Liver (tissue), 9 donors: ENCODE results near the gene PGAP3. TPM values are rescaled to one million over a fixed set of nuclear protein-coding genes. Genes with fewer than 3 reads are reported as not detected.

Experiments used
- DNase-seq: peaks from one replicate; pipeline ENCODE4 v3.0.0-alpha.2; 2017; ENCODE audit warnings: low spot score
- H3K27ac ChIP-seq, 2 donors: one replicate each; pipeline ENCODE4 v1.7.0; 2013; ENCODE audit warnings: inconsistent platforms in 2 of 2, low read length in 2 of 2, control low read depth in 1 of 2, low read depth in 1 of 2, mild to moderate bottlenecking in 1 of 2
- H3K27me3 ChIP-seq, 4 donors: one replicate each; pipeline versions ENCODE4 v1.6.1 to v1.7.0; 2013; ENCODE audit warnings: low read length in 3 of 4, inconsistent platforms in 1 of 4, mild to moderate bottlenecking in 1 of 4, moderate library complexity in 1 of 4; ENCODE audit not compliant: control insufficient read depth in 4 of 4, insufficient read depth in 4 of 4
- H3K36me3 ChIP-seq, 4 donors: one replicate each; pipeline versions ENCODE4 v1.6.1 to v1.7.0; 2013; ENCODE audit warnings: low read length in 3 of 4, mild to moderate bottlenecking in 3 of 4, low read depth in 1 of 4, moderate library complexity in 1 of 4; ENCODE audit not compliant: control insufficient read depth in 4 of 4, insufficient read depth in 3 of 4
- H3K4me1 ChIP-seq, 4 donors: one replicate each; pipeline versions ENCODE4 v1.6.1 to v1.7.0; 2013; ENCODE audit warnings: low read length in 3 of 4, mild to moderate bottlenecking in 3 of 4, moderate library complexity in 1 of 4; ENCODE audit not compliant: control insufficient read depth in 4 of 4, insufficient read depth in 4 of 4
- H3K4me3 ChIP-seq, 3 donors: one replicate each; pipeline versions ENCODE4 v1.6.1 to v1.7.0; 2013; ENCODE audit warnings: low read length in 3 of 3, control low read depth in 1 of 3, low read depth in 1 of 3, mild to moderate bottlenecking in 1 of 3
- H3K9ac ChIP-seq, 2 donors: one replicate each; pipeline ENCODE4 v1.7.0; 2013; ENCODE audit warnings: low read length in 2 of 2, mild to moderate bottlenecking in 2 of 2, moderate library complexity in 2 of 2, control low read depth in 1 of 2, low read depth in 1 of 2
- H3K9me3 ChIP-seq, 4 donors: one replicate each; pipeline versions ENCODE4 v1.6.1 to v1.7.0; 2013; ENCODE audit warnings: low read length in 3 of 4; ENCODE audit not compliant: control insufficient read depth in 4 of 4
- EGR1 ChIP-seq, 2 donors: IDR thresholded peaks; 2 replicates each; pipeline ENCODE4 v1.6.1; 2016 to 2018; ENCODE audit warnings: antibody characterized with exemption in 2 of 2, low read depth in 2 of 2
- FOXA1 ChIP-seq: IDR thresholded peaks from 2 replicates; pipeline ENCODE4 v1.6.1; 2016; ENCODE audit warnings: antibody characterized with exemption
- FOXA2 ChIP-seq: IDR thresholded peaks from 2 replicates; pipeline ENCODE4 v1.6.1; 2016; ENCODE audit warnings: antibody characterized with exemption
- GABPA ChIP-seq, 2 donors: IDR thresholded peaks in 1 of 2; conservative IDR thresholded peaks in 1 of 2; 2 replicates each; pipeline ENCODE4 v1.6.1; 2016; ENCODE audit warnings: antibody characterized with exemption in 2 of 2, mild to moderate bottlenecking in 1 of 2, moderate library complexity in 1 of 2
- HNF4A ChIP-seq, 2 donors: conservative IDR thresholded peaks; 2 replicates each; pipeline ENCODE4 v1.6.1; 2016; ENCODE audit warnings: antibody characterized with exemption in 2 of 2, mild to moderate bottlenecking in 2 of 2
- HNF4G ChIP-seq: IDR thresholded peaks from 2 replicates; pipeline ENCODE4 v1.6.1; 2016; ENCODE audit warnings: antibody characterized with exemption
- JUND ChIP-seq, 2 donors: IDR thresholded peaks; 2 replicates each; pipeline ENCODE4 v1.6.1; 2016; ENCODE audit warnings: antibody characterized with exemption in 2 of 2
- NR2F2 ChIP-seq: IDR thresholded peaks from 2 replicates; pipeline ENCODE4 v1.6.1; 2016; ENCODE audit warnings: antibody characterized with exemption
- RAD21 ChIP-seq, 2 donors: IDR thresholded peaks; 2 replicates each; pipeline ENCODE4 v1.6.1; 2016; ENCODE audit warnings: antibody characterized with exemption in 2 of 2, mild to moderate bottlenecking in 2 of 2
- RXRA ChIP-seq, 2 donors: IDR thresholded peaks; 2 replicates each; pipeline ENCODE4 v1.6.1; 2017 to 2018; ENCODE audit warnings: antibody characterized with exemption in 2 of 2, mild to moderate bottlenecking in 1 of 2
- SP1 ChIP-seq: IDR thresholded peaks from 2 replicates; pipeline ENCODE4 v1.6.1; 2018; ENCODE audit warnings: antibody characterized with exemption, mild to moderate bottlenecking
- TAF1 ChIP-seq: conservative IDR thresholded peaks from 2 replicates; pipeline ENCODE4 v1.6.1; 2016; ENCODE audit warnings: antibody characterized with exemption, mild to moderate bottlenecking
- YY1 ChIP-seq: IDR thresholded peaks from 2 replicates; pipeline ENCODE4 v1.6.1; 2016; ENCODE audit warnings: antibody characterized with exemption, mild to moderate bottlenecking
- ZBTB33 ChIP-seq: IDR thresholded peaks from 2 replicates; pipeline ENCODE4 v1.6.1; 2016; ENCODE audit warnings: antibody characterized with exemption
- WGBS: extraction: QIAGEN DNeasy Blood & Tissue Kit; methylation state at CpG from one replicate; pipeline ENCODE4 v1.1.7; 2013; 5-methylcytosine and 5-hydroxymethylcytosine counted together
- polyA plus RNA-seq, 2 donors: library from polyadenylated mRNA; stranded (reverse) in 1 of 2; unstranded in 1 of 2; fragments of 200-250 nt in 1 of 2; fragments of >200 nt in 1 of 2; fragmentation: Nextera tagmentation in 1 of 2; extraction: Ambion mirVana in 1 of 2; gene quantifications; one replicate each; pipeline versions ENCODE4 v1.2.1 to v1.2.3, GENCODE V29; 2013 to 2015
- total RNA-seq, 2 donors: library from RNA; depleted of rRNA; stranded (reverse); fragments of >200 nt; gene quantifications; one replicate each; pipeline ENCODE4 v1.2.3, GENCODE V29; 2014
- TF ChIP-seq, protein P1 (sequence below): IDR thresholded peaks from 2 replicates; pipeline ENCODE4 v1.6.1; 2016; ENCODE audit warnings: antibody characterized with exemption
- TF ChIP-seq, protein P2 (sequence below): IDR thresholded peaks from 2 replicates; pipeline ENCODE4 v1.6.1; 2016; ENCODE audit warnings: antibody characterized with exemption
- TF ChIP-seq, protein P3 (sequence below): IDR thresholded peaks from 2 replicates; pipeline ENCODE4 v1.6.1; 2016; ENCODE audit warnings: antibody characterized with exemption, mild to moderate bottlenecking
- TF ChIP-seq, protein P4 (sequence below): fragments of 150-350 bp; IDR thresholded peaks from 2 replicates; pipeline ENCODE4 v1.5.1; 2017; ENCODE audit warnings: improper control_type of control experiment, low read depth, low read length; ENCODE audit not compliant: missing input control
- donor health status: healthy.
- donor health status: healthy.
- donor health status: healthy.
- donor health status: healthy.
- donor health status: healthy.

The PGAP3 gene, protein sequence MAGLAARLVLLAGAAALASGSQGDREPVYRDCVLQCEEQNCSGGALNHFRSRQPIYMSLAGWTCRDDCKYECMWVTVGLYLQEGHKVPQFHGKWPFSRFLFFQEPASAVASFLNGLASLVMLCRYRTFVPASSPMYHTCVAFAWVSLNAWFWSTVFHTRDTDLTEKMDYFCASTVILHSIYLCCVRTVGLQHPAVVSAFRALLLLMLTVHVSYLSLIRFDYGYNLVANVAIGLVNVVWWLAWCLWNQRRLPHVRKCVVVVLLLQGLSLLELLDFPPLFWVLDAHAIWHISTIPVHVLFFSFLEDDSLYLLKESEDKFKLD
- total RNA-seq (10 to 100 TPM in 1 of 2 donors, 1 to 10 TPM in 1; 7.9 to 19.5 TPM), polyA plus RNA-seq (10 to 100 TPM; 13.3 to 14.6 TPM)

- 2% methylated on average over 45 of the region's 45 CpGs for WGBS
- H3K4me1 ChIP-seq = peaks cover 3 to 25% (median 19%) of the 10 kb centered on the region in 4 donors
- peak within 1 kb of the TSS; percentile 77 to 99 (median 81) for H3K4me3 ChIP-seq
- TF ChIP-seq NR2F2 (no peak), HNF4A (conservative IDR thresholded peaks at IDR 0.05) (peak; percentile 3 to 7), JUND (IDR thresholded peaks at IDR 0.05) (no peak), RXRA (IDR thresholded peaks at IDR 0.05) (no peak), HNF4G (no peak), ZBTB33 (no peak), TAF1 (peak; percentile 54), RAD21 (IDR thresholded peaks at IDR 0.05) (peak; percentile 17 to 35), FOXA1 (no peak), FOXA2 (no peak), YY1 (peak; percentile 66), GABPA (IDR thresholded peaks at IDR 0.05 in 1 of 2, conservative IDR thresholded peaks at IDR 0.05 in 1 of 2) (peak; percentile 92 to 95), SP1 (peak; percentile 31), EGR1 (IDR thresholded peaks at IDR 0.05; ENCODE audit: low read depth in 2 of 2) (no peak)
- TF ChIP-seq, protein P1, sequence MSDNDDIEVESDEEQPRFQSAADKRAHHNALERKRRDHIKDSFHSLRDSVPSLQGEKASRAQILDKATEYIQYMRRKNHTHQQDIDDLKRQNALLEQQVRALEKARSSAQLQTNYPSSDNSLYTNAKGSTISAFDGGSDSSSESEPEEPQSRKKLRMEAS = no peak
- TF ChIP-seq, protein P2, sequence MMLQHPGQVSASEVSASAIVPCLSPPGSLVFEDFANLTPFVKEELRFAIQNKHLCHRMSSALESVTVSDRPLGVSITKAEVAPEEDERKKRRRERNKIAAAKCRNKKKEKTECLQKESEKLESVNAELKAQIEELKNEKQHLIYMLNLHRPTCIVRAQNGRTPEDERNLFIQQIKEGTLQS = no peak
- TF ChIP-seq, protein P3, sequence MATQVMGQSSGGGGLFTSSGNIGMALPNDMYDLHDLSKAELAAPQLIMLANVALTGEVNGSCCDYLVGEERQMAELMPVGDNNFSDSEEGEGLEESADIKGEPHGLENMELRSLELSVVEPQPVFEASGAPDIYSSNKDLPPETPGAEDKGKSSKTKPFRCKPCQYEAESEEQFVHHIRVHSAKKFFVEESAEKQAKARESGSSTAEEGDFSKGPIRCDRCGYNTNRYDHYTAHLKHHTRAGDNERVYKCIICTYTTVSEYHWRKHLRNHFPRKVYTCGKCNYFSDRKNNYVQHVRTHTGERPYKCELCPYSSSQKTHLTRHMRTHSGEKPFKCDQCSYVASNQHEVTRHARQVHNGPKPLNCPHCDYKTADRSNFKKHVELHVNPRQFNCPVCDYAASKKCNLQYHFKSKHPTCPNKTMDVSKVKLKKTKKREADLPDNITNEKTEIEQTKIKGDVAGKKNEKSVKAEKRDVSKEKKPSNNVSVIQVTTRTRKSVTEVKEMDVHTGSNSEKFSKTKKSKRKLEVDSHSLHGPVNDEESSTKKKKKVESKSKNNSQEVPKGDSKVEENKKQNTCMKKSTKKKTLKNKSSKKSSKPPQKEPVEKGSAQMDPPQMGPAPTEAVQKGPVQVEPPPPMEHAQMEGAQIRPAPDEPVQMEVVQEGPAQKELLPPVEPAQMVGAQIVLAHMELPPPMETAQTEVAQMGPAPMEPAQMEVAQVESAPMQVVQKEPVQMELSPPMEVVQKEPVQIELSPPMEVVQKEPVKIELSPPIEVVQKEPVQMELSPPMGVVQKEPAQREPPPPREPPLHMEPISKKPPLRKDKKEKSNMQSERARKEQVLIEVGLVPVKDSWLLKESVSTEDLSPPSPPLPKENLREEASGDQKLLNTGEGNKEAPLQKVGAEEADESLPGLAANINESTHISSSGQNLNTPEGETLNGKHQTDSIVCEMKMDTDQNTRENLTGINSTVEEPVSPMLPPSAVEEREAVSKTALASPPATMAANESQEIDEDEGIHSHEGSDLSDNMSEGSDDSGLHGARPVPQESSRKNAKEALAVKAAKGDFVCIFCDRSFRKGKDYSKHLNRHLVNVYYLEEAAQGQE = peak; percentile 33
- TF ChIP-seq, protein P4, sequence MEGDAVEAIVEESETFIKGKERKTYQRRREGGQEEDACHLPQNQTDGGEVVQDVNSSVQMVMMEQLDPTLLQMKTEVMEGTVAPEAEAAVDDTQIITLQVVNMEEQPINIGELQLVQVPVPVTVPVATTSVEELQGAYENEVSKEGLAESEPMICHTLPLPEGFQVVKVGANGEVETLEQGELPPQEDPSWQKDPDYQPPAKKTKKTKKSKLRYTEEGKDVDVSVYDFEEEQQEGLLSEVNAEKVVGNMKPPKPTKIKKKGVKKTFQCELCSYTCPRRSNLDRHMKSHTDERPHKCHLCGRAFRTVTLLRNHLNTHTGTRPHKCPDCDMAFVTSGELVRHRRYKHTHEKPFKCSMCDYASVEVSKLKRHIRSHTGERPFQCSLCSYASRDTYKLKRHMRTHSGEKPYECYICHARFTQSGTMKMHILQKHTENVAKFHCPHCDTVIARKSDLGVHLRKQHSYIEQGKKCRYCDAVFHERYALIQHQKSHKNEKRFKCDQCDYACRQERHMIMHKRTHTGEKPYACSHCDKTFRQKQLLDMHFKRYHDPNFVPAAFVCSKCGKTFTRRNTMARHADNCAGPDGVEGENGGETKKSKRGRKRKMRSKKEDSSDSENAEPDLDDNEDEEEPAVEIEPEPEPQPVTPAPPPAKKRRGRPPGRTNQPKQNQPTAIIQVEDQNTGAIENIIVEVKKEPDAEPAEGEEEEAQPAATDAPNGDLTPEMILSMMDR = no peak
- peaks cover 0 to 14% (median 5%) of the 10 kb centered on the region in 4 donors for H3K36me3 ChIP-seq
- DNase-seq = peak; percentile 91
- H3K27me3 ChIP-seq = no peaks in the 10 kb centered on the region
- H3K9ac ChIP-seq = peak within 1 kb of the TSS; percentile 64 to 93
- no peaks in the 10 kb centered on the region for H3K9me3 ChIP-seq
- H3K27ac ChIP-seq = peak within 1 kb of the TSS; percentile 98
These were observed at the start of gene PGAP3 for GRCh38 chr17:39687546-39688474. TSS of gene PGAP3 (minus strand) at chr17:39688057. CDS start at chr17:39688014, 43 bp downstream.
